ENCODE measurements around the gene ITPRIP.

The ITPRIP gene

DNA sequence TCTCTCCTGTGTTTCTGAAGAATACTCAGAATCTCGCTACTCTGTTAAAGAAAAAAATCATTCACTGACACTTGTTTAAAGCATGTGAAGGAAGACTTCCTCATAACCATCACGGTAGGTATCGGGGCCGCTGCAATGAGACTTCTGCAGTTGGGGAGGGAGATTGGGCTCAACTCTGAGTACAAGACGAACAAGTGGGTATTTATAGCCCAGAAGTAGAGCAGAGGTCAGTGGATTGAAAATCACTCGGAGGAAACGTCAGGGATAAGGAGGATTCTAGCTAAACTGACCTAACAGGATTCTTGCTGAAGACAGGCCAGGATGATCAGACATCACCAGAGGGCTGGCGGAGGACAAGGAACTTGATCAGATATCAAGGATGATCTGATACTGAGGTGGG is 33.3 kb downstream of the ITPRIP start:
- DNase-seq = no peak

DNA sequence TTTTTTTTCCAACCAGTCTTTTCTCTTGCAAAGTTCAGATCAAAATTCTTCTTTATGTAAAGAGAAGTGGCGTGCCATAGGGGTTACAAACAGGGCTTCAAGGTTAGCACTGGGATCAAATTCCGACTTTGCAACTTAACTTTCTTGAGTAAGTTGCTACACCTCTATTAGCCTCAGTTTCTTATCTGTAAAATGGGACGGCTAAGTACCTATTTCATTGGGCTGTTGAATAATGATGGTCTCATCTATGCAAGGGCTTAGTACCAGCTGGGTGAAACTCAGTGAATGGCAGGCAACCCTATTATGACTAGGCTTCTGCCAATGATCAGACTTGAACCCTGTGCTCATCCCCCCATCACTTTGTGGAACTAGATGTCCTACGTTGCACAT is 33.9 kb downstream of the ITPRIP start:
- DNase-seq = no peak

- no peak for DNase-seq
These were observed 34.5 kb downstream of the ITPRIP start for GRCh38 chr10:104303594-104304355.

DNA sequence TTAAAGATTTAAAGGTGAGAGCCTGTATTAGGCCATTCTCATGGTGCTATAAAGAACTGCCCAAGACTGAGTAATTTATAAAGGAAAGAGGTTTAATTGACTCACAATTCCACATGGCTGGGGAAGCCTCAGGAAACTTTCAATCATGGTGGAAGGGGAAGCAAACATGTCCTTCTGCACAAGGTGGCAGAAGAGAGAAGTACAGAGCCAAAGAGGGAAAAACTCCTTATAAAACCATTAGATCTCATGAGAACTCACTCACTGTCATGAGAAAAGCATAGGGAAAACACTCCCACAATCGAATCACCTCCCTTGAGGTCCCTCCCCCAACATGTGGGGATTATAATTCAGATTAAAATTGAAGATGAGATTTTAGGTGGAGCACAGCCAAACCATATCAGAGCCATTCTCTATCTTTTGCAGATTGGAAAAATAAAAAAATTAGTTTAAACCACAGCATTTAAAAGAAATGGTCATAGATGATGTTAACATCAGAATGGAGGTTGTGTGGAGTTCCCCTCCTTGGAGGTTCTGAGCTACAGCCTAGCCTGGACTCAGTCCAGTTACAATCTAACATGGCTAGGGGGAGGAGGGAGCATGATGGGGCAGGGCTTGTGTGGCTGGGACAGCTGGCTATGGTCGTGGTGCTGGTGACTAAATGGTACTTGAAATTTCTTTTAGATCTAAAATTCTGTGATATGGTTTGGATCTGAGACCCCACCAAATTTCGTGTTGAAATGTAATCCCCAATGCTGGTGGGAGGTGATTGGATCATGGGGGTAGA is 36.2 kb downstream of the ITPRIP start:
- DNase-seq = no peak

- DNase-seq = peak; percentile 96
These were observed 37.5 kb downstream of the ITPRIP start for GRCh38 chr10:104300736-104301292.

- no peak for DNase-seq
These were observed 38.1 kb downstream of the ITPRIP start for GRCh38 chr10:104300002-104300735.

DNA sequence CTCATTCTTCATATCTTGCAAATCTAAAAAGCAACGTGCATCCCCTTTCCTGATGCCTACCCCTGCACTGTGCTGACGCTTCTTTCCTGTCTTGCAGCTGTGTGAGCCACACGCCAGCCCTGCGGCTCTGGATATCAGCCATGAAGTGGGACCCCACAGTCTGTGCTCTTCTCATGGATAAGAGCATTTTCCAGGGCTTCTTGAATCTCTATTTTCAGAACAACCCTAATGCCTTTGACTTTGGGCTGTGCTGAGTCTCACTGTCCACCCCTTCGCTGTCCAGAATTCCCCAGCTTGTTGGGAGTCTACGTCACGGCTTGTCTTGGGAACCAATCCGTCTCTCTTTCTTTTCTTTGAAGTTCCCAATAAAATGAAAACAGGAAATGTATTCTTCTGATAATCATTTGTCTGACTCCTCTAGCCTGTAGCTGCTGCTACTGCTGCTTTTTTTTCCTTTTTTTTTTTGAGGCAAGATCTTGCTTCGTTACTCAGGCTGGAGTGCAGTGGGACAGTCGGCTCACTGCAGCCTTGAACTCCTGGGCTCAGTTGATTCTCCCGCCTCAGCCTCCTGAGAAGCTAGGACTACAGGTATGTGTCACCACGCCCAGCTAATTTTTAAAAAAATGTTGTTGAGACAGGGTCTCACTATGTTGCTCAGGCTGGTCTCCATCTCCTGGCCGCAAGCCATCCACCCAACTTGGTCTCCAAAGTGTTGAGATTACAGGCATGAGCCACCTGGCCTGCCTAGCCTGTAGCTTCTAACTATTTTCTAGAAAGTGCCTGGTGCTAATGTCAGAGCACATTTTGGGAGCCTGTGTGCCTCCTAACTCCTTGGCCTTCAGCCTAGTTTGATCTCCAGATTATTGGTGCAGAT is 39.0 kb downstream of the ITPRIP start:
- DNase-seq = no peak

DNA sequence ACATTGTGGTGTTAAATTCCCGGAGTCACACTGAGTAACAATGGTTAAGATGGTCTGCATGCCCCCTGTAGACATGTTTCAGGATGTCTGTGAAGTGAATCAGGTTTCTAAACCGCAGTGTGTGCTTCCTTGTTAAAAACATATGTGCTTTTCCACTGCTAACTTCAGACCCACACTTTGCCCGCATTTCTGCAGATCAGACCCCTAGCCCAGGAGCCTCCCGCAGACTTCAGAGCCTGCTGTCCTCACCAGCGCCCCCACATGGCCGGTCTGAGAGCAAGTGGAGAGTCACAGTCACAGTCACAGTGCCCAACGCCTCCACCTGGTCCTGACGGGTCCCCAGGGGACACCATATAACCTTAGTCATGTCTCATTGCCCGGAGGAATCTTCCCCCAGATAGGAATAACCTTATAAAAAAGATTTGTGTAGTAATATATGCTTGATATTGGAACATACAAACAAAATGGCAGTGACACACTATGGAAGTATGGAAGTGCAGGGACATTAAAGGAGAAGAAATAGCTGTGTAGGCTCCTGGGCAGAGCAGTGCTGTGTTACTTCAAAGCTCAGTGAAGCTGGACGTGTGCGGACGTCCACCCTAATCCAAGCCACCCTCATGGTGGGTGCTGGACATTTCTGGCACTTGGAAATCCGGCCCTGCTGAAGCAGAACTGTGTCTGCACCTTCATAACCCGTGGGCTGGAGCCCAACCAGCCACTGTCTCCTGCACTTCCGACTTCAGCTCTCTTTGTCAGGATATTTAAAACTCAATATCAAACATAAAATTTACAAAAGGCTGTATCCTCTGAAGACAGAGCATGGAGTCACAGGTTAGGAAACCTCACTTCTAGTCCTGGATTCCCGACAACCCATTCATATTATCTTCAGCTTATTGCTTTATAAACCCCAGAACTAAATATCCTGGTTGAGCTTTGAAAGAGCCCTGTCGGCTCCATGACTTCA is 40.3 kb downstream of the ITPRIP start:
- DNase-seq = no peak

DNA sequence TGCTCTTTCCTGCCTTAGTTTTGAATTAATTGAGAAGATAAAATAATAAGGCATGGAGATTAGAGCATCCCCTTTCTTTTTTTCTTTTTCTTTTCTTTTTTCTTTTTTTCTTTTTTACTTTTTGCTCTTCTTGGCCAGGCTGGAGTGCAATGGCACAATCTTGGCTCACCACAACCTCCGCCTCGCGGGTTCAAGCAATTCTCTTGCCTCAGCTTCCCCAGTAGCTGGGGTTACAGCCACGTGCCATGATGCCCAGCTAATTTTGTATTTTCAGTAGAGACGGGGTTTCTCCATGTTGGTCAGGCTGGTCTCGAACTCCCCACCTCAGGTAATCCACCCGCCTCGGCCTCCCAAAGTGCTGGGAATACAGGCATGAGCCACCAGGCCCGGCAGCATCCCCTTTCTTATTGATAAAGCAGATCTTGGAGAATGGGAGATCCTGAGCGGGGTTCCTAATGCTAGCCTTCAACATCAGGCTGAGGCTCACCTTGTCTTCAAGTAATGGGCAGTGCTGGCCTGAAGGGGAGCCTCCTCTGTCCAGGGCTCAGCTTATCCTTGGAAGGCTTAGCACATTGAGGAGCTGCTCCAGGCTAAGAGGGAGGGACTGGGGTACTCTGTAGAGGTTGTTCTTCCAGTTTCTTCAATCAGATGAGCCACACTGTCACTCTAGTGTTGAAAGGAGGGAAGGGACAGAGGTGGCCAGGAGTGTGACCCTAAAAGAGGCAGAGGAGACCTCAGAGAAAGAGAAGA is 41.4 kb downstream of the ITPRIP start:
- DNase-seq = no peak

GRCh38 chr10:104293781-104294321 is 44.4 kb downstream of the ITPRIP start:
- no peak for DNase-seq

GRCh38 chr10:104293011-104293410 is 45.3 kb downstream of the ITPRIP start:
- DNase-seq = no peak

DNA sequence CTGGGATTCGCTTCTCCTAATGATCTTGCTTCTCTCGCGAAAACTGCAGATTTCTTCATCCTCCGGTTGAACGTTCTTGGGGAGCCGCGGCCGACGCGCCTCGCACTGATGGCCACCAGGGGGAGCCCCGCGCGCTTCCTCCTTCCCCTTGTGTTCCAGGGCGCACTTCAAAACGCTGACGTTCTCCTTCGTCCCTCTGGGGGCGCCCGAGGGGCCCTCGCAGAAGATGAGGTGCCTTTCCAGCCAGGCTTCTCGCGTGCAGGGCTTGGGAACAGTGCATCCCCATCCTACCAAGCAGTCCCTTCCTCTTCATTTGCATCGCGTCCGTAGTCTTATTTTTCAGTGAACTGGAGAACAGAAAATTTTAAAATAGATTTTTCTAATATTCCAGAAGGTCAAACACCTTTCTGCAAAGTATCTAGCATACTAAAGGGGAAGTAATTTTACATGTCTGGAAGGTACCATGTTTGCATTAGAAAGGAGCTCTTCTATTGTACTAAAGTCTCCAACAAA is 46.8 kb downstream of the ITPRIP start:
- peak; percentile 77 for DNase-seq

- DNase-seq = no peak
These were observed 49.9 kb downstream of the ITPRIP start for GRCh38 chr10:104288355-104288754.

DNA sequence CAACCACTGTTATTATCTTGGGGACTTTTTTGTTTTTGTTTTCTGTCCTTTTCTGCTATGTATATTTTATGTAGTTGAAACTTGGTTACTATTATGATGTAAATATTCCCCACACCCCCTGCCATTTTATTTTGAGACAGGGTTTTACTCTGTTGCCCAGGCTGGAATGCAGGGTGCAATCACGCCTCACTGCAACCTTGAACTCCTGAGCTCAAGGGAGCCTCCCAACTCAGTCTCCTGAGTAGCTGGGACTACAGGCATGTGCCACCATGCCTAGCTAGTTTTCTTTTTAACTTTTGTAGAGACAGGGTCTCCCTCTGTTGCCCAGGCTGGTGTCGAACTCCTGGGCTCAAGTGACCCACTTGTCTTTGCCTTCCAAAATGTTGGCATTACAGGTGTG is 51.3 kb downstream of the ITPRIP start:
- no peak for DNase-seq

DNA sequence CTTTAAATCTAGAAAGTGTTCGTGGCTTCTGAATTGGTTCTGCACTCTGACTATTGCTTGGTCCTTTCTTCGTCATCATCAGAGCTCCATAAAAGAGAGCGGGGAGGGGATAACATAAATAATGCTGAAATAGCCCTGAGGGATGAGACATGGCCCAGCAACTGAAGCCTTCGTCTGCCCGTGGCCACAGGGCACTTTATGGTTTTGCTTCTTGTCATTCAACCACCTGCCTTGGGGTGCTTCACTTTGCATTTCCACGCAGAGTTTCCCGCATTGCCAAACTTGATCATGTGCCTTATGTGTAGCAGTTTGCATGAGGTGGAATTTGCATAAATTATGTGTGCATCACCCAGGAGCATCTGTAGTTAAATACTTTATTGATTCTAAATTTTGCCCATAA is 53.4 kb downstream of the ITPRIP start:
- DNase-seq = no peak

GRCh38 chr10:104281694-104282093 is 56.6 kb downstream of the ITPRIP start:
- DNase-seq = no peak

DNA sequence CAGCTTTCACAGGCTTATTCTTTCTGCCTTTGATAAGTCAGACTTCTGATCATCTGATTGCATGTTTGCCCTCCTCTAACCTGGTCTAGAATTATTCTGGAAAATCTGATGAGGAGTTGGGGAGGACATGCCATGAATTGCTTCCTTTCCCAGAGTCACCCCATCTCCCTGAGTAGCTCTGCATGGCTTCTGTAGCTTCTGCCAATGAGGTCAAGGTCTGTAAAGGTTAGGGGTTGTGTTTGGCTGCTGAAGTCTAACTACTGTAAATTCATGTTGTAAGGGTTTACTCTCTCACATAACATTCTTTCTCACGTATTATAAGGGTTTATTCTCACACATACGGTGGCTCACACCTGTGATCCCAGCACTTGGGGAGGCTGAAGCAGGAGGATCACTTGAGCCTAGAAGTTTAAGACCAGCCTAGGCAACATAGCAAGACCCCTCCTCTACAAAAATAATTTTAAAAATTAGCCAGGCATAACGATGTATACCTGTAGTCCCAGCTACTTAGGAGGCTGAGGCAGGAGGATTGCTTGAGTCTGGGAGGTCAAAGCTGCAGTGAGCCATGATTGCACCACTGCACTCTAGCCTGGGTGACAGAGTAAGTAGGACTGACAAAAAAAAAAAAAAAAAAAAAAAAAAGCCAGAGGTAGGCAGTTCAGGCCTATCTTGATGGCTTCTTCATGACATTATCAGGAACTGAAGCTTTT is 58.6 kb downstream of the ITPRIP start:
- no peak for DNase-seq

- DNase-seq = no peak
These were observed 60.5 kb downstream of the ITPRIP start for GRCh38 chr10:104277785-104278184.

DNA sequence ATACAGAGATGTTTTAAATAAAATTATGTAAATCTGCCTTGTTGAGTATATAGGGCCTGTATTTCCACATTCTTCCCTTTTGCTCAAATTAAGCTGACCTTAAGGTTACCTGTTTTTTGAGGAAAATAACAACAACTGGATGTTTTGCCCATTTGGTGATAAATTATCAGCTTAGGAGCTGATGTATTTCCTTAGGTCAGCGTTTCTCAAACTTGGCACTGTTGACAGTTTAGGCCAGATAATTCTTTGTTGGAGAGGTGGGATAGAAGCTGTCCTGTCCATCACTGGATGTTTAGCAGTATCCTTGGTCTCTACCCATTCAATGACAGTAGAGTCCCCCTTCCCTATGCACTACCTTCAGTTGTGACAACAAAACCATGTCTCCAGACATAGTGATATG is 62.1 kb downstream of the ITPRIP start:
- no peak for DNase-seq
